Measurements from ENCODE around the gene POLR3A. TPM values are rescaled to one million over a fixed set of nuclear protein-coding genes. Genes with fewer than 3 reads are reported as not detected.

Gene POLR3A
- total RNA-seq, 1 donor from 2014 or later = 5.6 TPM

DNA sequence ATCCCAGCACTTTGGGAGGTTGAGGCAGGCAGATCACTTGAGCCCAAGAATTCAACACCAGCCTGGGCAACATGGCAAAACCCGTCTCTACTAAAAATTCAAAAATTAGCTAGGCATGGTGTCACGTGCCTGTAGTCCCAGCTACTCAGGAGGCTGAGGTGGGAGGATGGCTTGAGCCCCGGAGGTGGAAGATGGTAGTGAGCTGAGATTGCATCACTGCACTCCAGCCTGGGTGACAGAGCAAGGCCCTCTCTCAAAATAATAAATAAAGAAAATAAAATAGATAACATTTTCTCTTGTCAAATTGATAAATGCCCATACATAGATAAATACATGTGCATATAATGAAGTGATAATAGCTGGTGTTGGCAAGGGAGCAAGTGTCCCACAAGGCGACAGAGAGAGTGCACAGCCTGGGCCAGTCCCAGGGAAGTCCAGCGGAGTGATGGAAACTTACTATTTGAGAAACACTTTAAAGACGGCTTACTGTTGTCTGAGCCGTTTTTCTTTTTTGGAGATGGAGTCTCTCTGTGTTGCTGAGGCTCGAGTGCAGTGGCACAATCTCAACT lies 69.3 kb downstream of the POLR3A start:
- no peak for ATAC-seq

GRCh38 chr10:77959384-77959783 lies 69.9 kb downstream of the POLR3A start:
- DNase-seq (ENCODE audit: low spot score) (no peak), ATAC-seq (no peak)

More for the DNA sequence above, 69.3 kb downstream of the POLR3A start:
- no peak for DNase-seq (ENCODE audit: low spot score)

GRCh38 chr10:77955136-77955535 lies 74.2 kb downstream of the POLR3A start:
- DNase-seq (ENCODE audit: low spot score) (no peak), ATAC-seq (no peak)

DNA sequence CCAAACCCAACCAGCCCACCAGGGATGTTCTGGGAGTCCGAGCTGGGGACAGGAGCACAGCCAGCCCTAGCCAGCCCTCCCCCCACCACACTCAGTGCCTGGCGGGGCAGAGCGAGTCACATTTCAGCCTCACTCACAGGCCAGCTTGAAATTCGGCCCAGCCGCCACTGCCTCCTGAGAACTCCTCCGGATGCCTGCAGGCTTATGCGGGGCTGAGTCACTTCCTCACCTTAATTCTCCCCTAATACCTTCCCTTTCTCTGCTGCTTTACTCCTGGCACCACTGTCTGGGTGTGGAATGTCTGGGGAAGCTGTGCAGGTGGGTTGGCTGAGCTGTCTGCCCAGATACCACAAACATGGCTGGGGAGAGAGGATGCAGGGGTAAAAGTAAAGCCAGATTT lies 80.1 kb downstream of the POLR3A start:
- ATAC-seq = no peak
- DNase-seq (ENCODE audit: low spot score) = no peak

DNA sequence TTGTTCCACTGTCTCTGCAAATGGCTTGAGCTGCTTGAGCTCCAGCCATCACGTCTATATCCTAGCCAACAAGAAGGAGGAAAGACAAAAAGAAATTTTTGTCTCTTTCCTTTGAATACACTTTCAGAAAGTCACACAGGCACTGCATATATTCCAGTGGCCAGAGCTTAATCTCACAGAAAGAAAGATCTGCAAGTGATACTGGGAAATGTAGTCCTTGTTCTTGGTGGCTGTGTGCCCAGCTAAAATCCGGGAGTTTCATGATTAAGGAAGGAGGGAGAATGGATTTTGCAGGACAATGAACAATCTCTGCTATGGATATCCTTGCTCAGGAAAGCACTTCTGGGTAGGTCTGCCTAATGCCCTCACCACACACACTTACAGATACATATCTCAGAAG lies 83.2 kb downstream of the POLR3A start:
- ATAC-seq (peak; percentile 43), DNase-seq (ENCODE audit: low spot score) (no peak)

DNA sequence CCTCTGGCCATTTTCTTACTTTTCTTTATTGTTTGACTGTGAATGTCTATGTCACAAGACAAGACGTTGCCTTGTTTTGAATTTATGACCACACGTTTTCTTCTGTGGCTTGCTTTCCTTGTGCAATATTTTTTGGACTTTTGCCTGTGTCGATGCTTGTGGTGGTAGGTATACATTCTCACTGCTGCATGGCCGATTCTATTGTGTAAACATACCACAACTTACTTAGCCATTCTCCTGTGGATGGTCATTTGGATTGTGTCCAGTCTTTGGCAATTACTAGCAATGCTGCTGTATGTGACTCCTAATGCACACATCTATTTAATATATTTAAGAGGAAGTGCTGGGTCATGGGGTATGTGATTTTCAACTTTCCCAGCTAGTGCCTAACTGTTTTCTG lies 84.8 kb downstream of the POLR3A start:
- DNase-seq (ENCODE audit: low spot score) = no peak

GRCh38 chr10:77943121-77943901 lies 86.0 kb downstream of the POLR3A start:
- no peak for ATAC-seq
- DNase-seq (ENCODE audit: low spot score) = no peak

More for the DNA sequence above, 84.8 kb downstream of the POLR3A start:
- no peak for ATAC-seq

DNA sequence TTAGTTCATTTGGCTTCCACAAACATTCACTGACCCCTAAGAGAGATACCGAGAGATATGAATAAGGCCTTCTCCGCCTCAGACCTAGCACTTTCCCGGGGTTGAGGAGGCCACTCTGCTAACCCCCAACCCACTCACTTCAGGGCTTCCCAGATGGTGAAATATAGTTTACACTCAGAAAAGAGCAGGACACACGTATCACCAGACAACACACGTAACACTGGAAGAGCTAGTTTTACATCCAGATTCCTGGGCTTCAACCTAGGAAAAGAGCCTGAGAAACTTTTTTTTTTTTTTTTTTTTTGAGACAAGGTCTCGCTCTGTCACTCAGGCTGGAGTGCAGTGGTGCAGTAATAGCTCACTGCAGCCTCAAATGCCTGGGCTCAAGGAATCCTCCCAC lies 87.5 kb downstream of the POLR3A start:
- ATAC-seq (no peak), DNase-seq (ENCODE audit: low spot score) (no peak)

DNA sequence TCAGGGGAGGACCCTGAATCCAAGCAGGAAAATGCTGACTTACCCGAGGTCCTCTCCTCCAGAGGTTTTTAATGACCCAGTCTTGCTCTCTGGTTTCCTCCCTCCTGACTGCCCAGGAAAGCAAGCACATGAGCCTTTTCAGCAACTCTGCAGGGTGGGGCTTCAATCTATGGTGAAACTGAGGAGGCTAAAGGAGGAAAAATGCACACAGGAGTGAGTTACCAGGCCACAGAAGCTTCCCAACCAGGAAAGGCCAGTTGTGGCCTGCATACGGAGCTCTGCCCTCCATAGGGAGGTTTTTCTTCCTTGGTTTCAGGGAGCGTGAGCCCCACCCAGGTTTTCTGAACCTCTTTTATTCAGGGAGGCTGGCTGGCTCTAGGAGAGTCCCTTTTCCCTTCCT lies 88.7 kb downstream of the POLR3A start:
- DNase-seq (ENCODE audit: low spot score) (no peak), ATAC-seq (no peak)

GRCh38 chr10:77940225-77940624 lies 89.1 kb downstream of the POLR3A start:
- ATAC-seq (no peak), DNase-seq (ENCODE audit: low spot score) (no peak)

- no peak for ATAC-seq
- no peak for DNase-seq (ENCODE audit: low spot score)
Measured at GRCh38 chr10:77939561-77940001, 89.7 kb downstream of the POLR3A start.

GRCh38 chr10:77936697-77937567 lies 92.4 kb downstream of the POLR3A start:
- ATAC-seq (no peak), DNase-seq (ENCODE audit: low spot score) (no peak)

DNA sequence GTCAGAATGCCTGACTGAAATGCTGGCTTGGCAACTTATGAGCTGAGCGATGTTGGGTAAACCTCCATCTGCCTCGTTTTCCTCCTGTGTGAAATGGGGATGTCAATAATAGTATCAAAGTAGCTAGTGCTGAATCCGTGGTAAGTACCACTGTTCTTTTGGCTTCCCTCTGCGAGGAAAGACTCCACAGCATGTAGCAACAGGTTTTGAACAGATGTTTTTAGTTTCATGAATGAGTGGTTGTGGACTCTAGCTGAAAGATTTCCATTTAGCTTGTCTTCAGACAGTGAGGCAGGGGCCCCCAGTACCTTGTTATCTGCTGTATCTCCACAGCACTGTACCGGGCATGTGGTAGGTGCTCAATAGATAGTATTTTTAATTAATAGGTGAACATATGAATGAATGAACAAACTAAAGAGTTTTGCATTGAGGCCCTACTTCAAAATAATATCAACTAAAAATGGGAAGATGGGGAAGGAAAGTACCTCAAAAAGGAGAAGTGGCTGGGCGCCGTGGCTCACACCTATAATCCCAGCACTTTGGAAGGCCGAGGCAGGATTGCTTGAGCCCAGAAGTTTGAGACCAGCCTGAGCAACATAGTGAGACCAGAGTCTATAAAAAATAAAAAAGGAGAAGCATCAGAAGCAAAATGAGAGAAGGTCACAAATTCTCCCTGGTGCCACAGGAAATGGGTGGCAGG lies 97.1 kb downstream of the POLR3A start:
- no peak for ATAC-seq

DNA sequence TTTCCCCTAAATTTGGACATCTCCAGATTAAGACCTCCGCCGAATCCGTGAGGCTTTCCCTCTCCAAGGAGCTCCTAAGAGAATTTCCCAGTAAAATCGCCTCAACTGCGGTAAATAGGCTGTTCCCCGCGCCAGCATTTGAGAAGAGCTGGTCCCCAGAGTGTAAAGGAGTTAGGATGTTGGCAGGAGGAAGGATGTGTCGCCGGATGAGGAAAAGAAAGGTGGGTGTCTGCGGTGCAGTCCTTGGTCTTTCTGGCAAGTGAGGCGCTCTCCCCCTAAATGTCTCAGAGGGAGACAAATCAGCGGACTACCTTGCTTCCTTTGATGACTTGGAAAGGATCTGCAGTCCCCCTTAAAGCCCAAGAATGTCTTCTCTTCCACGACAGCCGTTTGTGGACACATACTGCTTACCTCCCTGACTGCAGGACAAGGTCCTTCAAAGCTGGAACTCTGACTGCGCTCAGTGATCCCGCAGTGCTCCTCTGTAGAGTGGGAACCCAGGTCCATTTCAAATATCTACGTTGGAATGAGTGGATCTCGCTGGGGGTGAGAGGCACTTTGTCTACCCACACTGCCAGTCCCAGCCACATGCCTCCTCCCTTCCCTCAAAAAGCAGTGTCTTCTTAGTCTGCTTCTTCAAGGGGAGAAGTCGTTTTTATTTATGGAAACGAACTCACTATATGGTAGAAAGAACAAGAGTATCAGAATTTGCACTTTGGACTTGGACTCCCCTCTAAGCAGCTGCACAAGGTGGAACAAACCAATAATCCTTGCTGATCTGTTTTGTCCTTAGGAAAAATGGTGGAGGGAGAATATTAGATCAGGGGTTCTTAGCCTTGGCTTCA lies 101.7 kb downstream of the POLR3A start:
- no peak for DNase-seq (ENCODE audit: low spot score)
- no peak for ATAC-seq

More for the DNA sequence above, 97.1 kb downstream of the POLR3A start:
- no peak for DNase-seq (ENCODE audit: low spot score)

DNA sequence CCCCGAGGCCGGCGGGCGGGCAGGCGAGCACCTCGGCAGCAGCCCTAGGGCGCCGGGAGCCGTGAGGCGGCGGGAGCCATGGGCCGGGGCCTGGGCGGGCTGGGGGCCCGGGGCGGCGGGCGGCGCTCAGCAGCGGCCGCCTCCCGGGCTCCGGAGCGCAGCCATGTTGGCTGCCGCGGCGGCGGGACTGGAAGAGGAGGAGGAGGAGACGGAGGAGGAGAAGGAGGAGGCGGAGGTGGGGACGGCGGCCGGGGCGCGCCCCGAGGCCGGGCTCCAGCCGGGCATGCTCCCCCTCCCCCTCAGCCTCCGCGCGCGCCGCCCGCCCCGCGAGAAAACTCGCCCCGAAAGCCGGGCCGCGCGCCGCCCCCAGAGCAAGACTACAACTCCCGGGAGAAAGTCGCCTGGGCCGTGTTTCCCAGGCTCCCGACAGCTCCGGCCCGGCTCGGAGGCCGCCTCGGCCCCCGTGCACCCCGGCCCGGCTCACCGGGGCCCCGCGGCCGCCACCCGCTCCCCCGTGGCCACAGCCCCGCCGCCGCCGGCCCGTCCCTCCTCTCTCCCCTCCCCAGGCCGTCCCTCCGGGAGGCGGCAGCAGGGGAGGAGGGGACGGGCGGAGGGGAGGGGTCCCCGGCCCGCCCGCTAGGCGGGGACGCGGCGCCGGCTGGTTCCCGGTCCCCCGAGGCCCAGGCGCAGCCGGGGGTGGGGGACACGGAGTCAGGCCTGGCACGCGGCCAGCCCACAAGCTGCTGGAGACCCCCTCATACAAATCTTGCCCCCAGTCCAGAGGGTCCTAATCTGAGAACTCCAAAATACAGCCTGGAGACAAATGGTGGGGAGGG lies 102.5 kb downstream of the POLR3A start, which contains the start of gene DLG5:
Gene DLG5, minus strand, starts transcription at position 190 of the 836 bp plus-strand sequence. CDS start 235 bp downstream, outside the sequence.
- ATAC-seq = peak; percentile 89

DNA sequence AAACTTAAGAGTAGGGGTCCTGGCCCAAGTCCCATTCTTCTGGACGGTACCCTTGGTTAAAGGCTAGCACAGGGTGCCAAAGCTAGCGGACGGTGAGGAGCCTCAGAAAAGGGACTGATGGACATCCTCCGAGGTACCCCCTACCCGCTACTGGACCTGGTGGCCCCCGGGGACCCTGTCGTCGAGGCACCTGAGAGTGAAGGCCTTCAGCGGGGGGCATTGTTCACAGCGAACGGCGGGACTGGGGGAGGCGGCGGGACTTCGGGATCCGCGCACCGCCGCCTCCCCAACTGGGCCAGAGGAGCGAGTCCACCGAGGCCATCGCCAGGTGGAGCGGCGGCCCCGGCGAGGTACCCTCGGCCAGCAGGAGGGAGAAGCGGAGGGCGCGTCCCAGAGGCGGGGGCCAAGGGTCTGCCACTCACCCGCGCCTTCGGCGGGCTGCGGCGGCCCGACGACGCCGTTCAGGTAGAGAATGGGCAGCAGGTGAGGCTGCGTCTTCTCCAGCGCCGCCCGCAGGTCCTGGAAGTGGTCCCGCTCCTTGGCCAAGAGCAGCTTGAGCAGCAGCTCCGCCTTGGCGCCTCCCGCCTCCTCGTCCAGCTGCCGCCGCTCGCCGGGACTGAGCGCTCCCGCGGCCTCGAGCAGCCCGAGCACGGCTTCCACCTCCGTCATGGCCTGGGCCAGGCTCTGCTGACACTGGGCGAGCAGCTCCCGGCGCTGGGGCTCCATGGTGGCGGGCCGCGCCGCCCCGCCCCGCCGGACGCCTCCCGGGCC lies 103.3 kb downstream of the POLR3A start:
- peak; percentile 57 for ATAC-seq
- DNase-seq (ENCODE audit: low spot score) = peak; percentile 64

More for the DNA sequence above, 102.5 kb downstream of the POLR3A start, which contains the start of gene DLG5:
- peak; percentile 71 for DNase-seq (ENCODE audit: low spot score)

- peak; percentile 33 for ATAC-seq
- DNase-seq (ENCODE audit: low spot score) = no peak
Measured at GRCh38 chr10:77925410-77925794, 103.9 kb downstream of the POLR3A start.

DNA sequence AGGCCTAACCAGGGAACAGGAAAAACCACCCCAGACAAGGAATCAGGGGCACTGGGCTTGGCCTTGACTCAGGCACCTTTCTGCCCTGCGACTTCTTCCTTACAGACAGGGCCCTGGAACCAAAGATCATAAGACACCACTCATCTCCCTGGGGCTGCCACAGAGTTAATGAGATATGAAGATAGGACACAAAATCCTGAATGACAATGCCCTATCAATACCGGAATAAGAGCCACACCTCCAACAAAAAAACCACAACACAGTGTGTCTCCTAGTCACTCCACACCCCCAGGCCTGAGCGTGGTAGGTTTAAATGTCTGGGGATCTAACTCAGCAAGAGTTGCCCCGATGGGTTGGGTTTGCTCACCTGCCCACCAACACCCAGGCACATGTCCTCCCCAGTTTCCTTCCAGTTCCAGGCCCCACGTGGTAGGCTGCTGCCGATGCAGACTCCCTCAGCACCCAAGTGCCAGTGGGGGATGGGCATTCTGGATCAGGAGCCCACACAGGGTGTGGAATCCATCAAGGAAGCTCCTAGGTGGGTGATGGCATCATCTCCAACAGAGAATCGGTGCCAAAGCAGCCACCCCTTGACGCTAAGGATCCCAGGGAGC lies 106.6 kb downstream of the POLR3A start:
- no peak for ATAC-seq
- DNase-seq (ENCODE audit: low spot score) = no peak
